Activated CD8-positive, alpha-beta memory T cell treated with anti-CD3 and anti-CD28 coated beads for 36 hours (primary cell): ENCODE measurements around the gene ABCA5. TPM values are rescaled to one million over a fixed set of nuclear protein-coding genes. Genes with fewer than 3 reads are reported as not detected.

Source experiments
- CTCF ChIA-PET: fragments of 350-600 bp; sonication (Branson Sonifier 250); formaldehyde crosslinking; loops from one replicate; lab custom pipeline; 2021; ENCODE audit warnings: antibody characterized with exemption; lab: Charles Lee
- POLR2A ChIA-PET: fragments of 350-600 bp; sonication (Branson Sonifier 250); formaldehyde crosslinking; loops from one replicate; lab custom pipeline; 2021; ENCODE audit warnings: antibody characterized with exemption; lab: Charles Lee
- total RNA-seq, 2 experiments: library from RNA; stranded (reverse); gene quantifications; one replicate each; pipeline ENCODE4 v1.2.3, GENCODE V29; 2021

ABCA5 gene
- total RNA-seq, 2 experiments from 2014 or later = 11.8 to 12.3 TPM

GRCh38 chr17:69269131-69269998, 57.6 kb downstream of the ABCA5 start:
- ChIA-PET POLR2A (no interaction called here), CTCF (no interaction called here)

- POLR2A ChIA-PET = no interaction called here
These were observed 58.4 kb downstream of the ABCA5 start for GRCh38 chr17:69268543-69269014.

GRCh38 chr17:69267219-69267618, 59.7 kb downstream of the ABCA5 start:
- ChIA-PET CTCF (no interaction called here), POLR2A (no interaction called here)

More at GRCh38 chr17:69268543-69269014, 58.4 kb downstream of the ABCA5 start:
- CTCF ChIA-PET = no interaction called here

- CTCF ChIA-PET = no interaction called here
These were observed 61.1 kb downstream of the ABCA5 start for GRCh38 chr17:69265873-69266272.

GRCh38 chr17:69254187-69254586, 72.7 kb downstream of the ABCA5 start:
- CTCF ChIA-PET = no interaction called here
- POLR2A ChIA-PET = no interaction called here

More at GRCh38 chr17:69265873-69266272, 61.1 kb downstream of the ABCA5 start:
- POLR2A ChIA-PET = no interaction called here

GRCh38 chr17:69250641-69251040, 76.3 kb downstream of the ABCA5 start:
- POLR2A ChIA-PET = no interaction called here
- CTCF ChIA-PET = no interaction called here

DNA sequence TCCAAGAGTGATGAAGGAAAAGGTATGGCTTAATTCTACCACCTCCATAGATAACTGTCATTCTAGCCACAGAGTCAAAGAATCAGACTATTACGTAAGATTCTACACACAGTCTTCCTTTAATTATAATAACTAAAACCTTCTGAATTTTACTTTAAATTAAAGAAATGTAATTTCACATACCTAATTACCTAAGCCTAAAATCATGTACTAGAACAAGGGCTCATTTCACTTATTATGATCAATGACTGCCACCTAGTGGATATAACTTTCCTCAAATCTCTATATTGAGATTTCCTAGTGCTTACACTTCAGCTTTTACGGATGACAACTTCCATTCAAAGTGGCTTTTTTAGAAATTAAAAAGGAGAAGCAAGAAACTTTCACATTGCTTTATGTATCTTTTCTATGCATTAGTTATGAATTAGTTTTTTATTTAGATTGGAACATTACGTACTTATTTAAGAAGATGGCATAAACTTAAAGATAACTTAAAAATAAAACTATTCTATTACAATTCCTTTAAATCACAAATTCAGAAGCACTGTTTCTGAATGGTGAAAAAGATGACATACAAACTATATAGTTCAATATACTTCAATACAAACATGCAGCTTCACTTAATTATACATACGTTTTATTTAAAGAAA, 80.1 kb downstream of the ABCA5 start:
- CTCF ChIA-PET = no interaction called here
- POLR2A ChIA-PET = no interaction called here

DNA sequence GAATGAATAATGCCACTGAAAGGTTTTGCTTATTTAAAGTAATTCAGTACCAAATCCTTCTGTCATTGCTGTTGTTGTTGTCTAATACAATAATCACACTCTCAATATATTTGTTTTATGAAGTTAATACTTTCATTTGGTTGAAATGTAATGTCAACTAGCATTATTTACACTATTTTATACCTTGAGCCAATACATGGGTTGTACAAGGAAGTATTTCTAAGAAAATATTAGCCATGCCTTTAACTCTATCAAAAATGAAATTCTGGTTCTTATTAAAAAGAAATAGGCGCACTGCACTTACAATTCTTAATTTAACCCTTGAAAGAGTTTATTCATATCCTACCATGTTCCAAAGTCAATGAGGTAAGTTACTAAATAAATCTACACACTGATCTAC, 80.7 kb downstream of the ABCA5 start:
- POLR2A ChIA-PET = no interaction called here
- CTCF ChIA-PET = no interaction called here

DNA sequence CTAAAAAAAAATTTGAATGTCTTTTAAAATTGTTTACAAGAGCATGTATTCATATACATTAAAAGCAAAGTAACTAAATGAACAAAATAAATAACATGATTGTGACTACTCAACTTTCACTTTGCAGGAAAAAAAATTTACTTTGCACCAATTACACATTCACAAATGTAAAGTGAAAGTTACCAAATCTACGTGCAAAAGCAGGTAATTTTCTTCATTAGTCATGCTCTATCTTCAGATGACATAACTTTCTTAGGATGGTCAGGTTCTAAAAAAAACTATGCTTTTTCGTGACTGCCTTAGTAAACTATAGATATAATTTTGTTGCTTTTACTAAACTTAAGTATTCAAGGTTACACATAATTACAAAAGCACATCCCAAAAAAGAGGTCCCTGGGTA, 81.3 kb downstream of the ABCA5 start:
- ChIA-PET POLR2A (no interaction called here), CTCF (no interaction called here)

DNA sequence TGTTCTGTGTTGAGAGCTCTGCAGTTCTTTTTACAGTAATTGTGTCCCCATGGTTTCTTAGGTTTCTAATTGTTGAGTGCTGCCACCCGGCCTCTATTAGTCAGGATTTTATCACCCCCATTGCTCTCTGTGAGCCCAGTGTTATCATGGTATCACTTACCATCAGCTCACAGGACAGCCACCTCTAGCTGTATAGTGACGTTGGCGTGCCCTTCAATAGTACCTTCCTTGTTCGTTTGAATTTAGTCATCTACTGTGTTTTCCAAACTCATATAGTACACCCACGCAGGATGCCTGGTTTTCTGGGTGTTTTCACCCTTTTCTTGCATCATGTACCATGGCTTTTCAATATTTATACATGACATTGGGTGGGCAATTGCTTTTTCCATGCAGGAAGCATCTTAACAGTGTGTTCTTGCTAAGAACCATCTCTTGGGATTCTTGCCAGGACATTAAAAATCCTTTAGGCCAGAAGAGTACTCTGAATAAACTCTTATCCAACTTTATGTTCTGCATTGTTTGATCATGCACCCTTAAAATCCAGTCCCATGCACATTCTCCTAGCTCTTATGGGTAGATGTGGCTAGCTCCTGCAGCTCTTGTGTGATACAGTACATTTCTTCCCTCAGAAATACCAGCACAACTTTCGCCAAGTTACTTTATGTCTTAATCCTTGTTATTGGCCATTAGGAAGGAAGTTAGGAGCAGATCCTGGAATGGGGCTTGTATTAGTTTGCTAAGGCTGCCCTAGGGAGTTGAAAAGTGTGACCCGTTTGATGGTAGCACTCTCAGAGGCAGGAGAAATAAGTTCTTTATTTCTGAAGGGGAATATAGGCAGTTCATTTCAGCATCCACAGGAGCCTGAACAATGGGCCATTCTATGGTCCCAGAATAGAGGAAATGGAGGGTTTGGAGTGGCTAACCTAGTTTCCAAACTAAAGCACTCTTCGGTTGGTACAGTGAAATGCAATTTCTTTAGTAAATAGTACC, 87.0 kb downstream of the ABCA5 start:
- POLR2A ChIA-PET = no interaction called here
- CTCF ChIA-PET = interaction anchor here (1.4 kb wide), 1 partner anchor 463 kb away, joined by 5 read pairs; no protein-coding TSS in a partner anchor

DNA sequence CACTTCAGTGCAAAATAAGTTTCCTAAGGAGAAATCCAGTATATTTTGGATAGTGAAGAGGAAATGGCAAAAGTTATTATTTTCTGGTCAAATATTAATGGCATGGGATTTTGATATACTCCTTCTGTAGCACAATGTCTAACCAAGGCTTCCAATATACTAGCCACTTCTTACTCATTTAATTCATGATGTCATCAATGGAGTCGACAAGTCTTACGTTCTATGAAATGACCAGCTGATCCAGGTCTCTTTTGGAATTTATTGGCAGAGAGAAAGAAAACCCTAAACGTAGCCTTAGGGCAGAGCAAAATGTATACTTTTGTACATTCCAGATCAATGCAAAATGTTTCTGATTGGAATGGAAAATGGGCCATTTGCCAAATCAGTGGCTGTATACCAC, 90.0 kb downstream of the ABCA5 start:
- POLR2A ChIA-PET = no interaction called here
- CTCF ChIA-PET = no interaction called here

DNA sequence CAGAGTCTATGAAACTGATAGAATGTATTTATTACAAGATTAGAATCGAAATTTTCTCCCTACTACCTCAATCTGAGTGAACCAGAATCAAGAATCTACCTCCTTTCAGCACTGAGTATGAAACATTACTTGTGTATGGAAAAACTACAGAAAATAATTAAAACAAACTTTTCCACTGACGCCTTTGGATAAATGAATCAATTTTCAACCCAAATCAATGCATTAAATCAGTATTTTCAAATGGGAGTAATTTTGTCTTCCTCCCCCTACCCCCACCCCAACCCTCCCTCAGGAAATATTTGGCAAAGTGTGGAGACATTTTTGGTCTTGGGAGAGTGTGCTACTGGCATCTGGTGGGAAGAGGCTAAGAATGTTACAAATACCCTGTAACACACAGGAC, 90.5 kb downstream of the ABCA5 start:
- ChIA-PET POLR2A (no interaction called here), CTCF (interaction anchor here (0.7 kb wide), 1 partner anchor 15 kb away, joined by 3 read pairs; no protein-coding TSS in a partner anchor)

- CTCF ChIA-PET = interaction anchor here (0.7 kb wide), 1 partner anchor 14 kb away, joined by 3 read pairs; no protein-coding TSS in a partner anchor
- POLR2A ChIA-PET = no interaction called here
These were observed 91.4 kb downstream of the ABCA5 start for GRCh38 chr17:69235338-69236058.

DNA sequence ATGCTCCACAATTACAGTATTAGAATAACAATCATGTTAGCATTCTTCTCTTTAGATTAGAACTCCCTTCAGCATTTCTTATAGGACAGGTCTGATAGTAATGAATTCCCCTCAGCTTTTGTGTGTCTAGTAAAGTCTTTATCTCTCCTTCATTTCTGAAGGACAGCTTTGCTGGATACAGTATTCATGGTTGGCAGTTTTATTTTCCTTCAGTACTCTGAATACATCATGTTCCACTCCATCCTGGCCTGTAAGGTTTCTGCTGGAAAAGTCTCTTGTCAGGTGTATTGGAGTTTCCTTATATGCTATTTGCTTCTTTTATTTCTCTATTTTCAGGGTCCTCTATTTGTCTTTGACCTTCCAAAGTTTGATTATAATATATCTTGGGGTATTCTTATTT, 94.3 kb downstream of the ABCA5 start:
- POLR2A ChIA-PET = no interaction called here
- CTCF ChIA-PET = no interaction called here

- CTCF ChIA-PET = no interaction called here
- POLR2A ChIA-PET = no interaction called here
These were observed 95.4 kb downstream of the ABCA5 start for GRCh38 chr17:69231521-69231920.

- ChIA-PET CTCF (no interaction called here), POLR2A (no interaction called here)
These were observed 96.0 kb downstream of the ABCA5 start for GRCh38 chr17:69230939-69231338.

GRCh38 chr17:69228576-69228975, 98.4 kb downstream of the ABCA5 start, which contains the start of gene ABCA10:
Gene ABCA10, minus strand, starts transcription at chr17:69228824. Its CDS starts 3,466 bp downstream, at chr17:69225358.
- POLR2A ChIA-PET = no interaction called here
- CTCF ChIA-PET = no interaction called here

- POLR2A ChIA-PET = no interaction called here
- CTCF ChIA-PET = no interaction called here
These were observed 98.9 kb downstream of the ABCA5 start for GRCh38 chr17:69228018-69228417.

- CTCF ChIA-PET = no interaction called here
These were observed 99.4 kb downstream of the ABCA5 start for GRCh38 chr17:69227541-69227940.

More at GRCh38 chr17:69227541-69227940, 99.4 kb downstream of the ABCA5 start:
- POLR2A ChIA-PET = no interaction called here
